22Rv1 (cell line): ENCODE results near the gene NOSTRIN.

Source experiments
- H3K27ac ChIP-seq: fragments of 450-650 bp; 2 replicates; pipeline ENCODE4 v1.5.1; 2017
- ZFX ChIP-seq: fragments of 450-650 bp; IDR thresholded peaks from 2 replicates; pipeline ENCODE4 v1.6.1; 2017; ENCODE audit warnings: antibody characterized with exemption, borderline replicate concordance
- TF ChIP-seq, protein P1 (sequence below): fragments of 450-650 bp; IDR thresholded peaks from 2 replicates; pipeline ENCODE4 v1.5.1; 2017; ENCODE audit warnings: mild to moderate bottlenecking

The NOSTRIN gene

DNA sequence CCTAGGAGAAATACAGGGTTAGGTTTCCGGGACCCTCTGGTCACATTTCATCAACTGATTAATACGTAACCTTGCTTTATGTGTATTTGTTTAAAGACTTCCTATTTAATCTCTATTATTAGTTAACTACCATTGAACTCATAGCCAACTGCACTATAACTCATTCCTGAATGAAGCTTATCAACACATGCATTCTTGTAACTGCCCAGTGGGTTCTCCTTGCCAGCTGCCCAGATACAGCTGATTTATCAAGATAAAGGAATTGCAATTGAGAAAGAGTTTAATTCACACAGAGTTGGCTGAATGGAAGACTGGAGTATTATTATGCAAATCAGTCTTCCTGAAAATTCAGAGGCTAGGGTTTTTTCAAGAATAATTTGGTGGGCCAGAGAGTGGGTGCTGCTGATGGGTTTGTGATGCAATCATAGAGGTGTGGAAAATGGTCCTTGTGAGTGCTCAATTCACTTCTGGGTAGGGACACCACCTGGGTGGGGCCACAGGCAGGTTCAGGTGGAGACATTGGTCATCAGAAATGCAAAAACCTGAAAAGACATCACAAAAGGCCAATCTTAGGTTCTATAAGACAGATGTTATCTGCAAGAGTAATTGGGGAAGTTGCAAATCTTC is 21.1 kb upstream of the NOSTRIN start:
- no peak overlapping the region for H3K27ac ChIP-seq
- TF ChIP-seq, protein P1, sequence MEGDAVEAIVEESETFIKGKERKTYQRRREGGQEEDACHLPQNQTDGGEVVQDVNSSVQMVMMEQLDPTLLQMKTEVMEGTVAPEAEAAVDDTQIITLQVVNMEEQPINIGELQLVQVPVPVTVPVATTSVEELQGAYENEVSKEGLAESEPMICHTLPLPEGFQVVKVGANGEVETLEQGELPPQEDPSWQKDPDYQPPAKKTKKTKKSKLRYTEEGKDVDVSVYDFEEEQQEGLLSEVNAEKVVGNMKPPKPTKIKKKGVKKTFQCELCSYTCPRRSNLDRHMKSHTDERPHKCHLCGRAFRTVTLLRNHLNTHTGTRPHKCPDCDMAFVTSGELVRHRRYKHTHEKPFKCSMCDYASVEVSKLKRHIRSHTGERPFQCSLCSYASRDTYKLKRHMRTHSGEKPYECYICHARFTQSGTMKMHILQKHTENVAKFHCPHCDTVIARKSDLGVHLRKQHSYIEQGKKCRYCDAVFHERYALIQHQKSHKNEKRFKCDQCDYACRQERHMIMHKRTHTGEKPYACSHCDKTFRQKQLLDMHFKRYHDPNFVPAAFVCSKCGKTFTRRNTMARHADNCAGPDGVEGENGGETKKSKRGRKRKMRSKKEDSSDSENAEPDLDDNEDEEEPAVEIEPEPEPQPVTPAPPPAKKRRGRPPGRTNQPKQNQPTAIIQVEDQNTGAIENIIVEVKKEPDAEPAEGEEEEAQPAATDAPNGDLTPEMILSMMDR: no peak
- no peak for TF ChIP-seq ZFX

DNA sequence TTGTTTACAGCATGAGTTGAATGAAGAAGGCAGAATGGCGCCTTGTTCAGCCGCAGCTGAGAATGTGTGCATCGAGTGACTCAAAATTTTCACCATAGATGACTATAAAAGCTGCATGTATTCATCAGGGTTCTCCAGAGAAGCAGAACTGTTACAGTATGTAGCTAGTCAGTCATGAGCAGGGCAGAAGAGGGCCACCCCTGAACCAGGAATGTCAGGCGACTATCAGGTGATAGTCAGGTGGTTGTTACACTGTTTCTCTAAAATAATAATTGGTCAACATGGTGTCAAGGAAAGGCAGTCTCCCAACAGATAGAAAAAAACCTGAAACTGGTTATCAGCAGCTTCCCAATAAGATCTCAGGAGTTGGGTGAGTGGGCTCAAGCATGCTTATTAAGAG is 20.2 kb upstream of the NOSTRIN start:
- no peak overlapping the region for H3K27ac ChIP-seq
- TF ChIP-seq ZFX: no peak
- TF ChIP-seq, protein P1: no peak

DNA sequence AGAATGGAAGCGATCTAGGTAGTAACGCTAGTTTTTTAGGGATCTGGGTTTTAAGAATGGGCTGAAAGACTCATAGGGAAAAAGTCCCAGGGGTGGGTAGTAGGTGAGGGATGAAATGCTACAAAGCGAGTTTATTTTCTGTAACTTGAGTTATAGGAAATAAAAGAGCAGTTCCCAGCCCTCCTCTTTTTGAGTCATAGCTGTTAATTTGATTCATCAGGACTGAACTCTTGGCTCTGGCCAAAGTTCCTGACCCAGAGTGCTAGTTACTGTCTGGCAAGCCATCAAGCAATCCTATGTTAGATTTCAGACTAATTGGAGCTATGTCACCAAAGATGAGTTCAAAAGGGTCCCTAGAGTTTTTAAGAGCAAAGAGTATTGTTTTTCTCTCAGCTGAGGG is 17.4 kb upstream of the NOSTRIN start:
- TF ChIP-seq ZFX: no peak
- TF ChIP-seq, protein P1: no peak
- no peak overlapping the region for H3K27ac ChIP-seq

DNA sequence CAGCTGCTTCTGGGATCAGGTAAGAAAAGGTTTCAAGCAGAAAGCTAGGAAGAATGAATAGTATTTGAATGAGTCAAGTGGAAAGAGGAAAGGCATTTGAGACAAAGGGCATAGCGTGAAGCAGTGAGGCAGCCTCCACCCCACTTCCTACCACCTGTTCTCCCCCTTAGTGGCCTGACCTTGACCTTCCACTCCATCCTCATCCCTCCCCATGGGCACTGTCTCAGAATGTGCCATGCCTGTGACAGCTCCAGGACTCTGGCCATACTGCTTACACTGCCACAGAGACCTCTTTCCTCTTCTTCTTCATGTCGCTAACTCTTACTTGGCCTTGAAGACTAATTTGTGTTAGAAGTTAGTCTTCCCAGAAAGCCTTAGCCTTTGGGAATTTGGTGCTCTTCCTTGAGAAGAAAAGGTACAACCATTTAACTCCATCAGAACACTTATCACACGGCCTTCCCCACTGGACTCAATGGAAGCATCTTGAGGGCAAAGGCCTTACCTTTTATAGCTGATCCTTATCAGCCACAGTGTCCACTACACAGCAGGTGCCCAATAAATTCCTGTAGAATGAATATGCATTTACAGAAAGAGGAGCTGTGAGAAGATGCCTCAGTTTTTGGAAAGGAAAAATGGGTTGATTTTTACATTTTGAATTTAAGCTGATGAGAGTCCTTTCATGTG is 15.2 kb upstream of the NOSTRIN start:
- TF ChIP-seq, protein P1: no peak
- TF ChIP-seq ZFX: no peak
- H3K27ac ChIP-seq: no peak overlapping the region

DNA sequence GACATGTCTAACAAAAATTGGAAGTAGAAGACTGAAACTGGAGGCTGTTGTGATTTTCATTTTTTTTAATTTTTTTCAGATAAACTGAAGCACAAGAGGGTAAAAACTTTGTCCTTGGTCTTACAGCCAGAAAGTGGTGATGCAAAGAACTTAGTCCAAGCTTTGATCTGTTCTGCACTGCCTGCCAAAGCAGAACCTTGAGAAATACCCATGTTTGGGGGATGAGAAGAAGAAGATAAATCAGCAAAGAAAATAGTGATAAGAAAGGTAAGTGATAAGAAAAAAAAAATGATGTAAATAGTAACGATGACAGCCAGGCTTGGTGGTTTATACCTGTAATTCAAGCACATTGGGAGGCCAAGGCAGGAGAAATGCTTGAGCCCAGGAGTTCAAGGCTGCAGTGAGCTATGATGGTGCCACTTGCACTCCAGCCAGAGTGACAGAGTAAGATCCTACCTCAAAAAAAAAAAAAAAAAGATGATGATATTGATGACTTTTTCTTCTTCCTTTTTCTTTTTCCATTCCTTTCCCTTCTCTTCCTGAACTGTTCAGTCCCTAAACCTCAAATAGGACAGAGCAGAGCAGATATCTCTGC is 14.6 kb upstream of the NOSTRIN start:
- TF ChIP-seq ZFX: no peak
- TF ChIP-seq, protein P1: no peak
- no peak overlapping the region for H3K27ac ChIP-seq

DNA sequence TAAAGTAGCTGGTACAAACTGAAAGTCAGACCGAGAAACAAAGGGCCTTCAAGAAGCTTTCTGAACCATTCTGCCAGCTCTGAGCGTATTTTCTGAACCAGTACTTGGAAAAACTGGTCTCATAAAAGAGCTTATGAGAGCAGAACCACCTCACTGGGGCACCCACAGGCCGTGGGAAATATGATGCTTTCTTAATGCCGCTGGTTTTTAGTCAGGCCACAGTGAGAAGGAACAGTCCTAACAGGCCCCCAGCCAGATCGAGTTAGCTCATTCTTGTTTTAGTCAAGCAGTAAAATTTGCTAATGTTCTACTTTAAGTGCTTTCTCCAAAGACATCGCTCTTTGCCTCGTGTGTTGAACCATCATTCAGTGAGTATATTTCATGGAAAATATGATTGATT is 12.7 kb upstream of the NOSTRIN start:
- no peak overlapping the region for H3K27ac ChIP-seq
- TF ChIP-seq, protein P1: no peak
- TF ChIP-seq ZFX: no peak
